HCT116 (cell line): ENCODE results near the gene FSD1L.
"Not testable (repeated sequence)": the region's sequence is repeated elsewhere in the genome, so short reads cannot be mapped to it uniquely, and the experiment has no call there.

Source experiments
- POLR2A ChIP-seq: IDR thresholded peaks from 2 replicates; pipeline ENCODE4 v1.7.0; 2011; ENCODE audit warnings: borderline replicate concordance; ENCODE audit not compliant: insufficient read depth, insufficient read length; ENCODE audit errors: extremely low read depth
- TF ChIP-seq, protein P1 (sequence below), 3 experiments: fragments of 200-600 bp in 1 of 3; sonication (generic) in 1 of 3; IDR thresholded peaks in 2 of 3; conservative IDR thresholded peaks in 1 of 3; 2 replicates each; pipeline ENCODE4 v1.5.1; 2012 to 2017; ENCODE audit warnings: low read depth in 2 of 3, low read length in 2 of 3, antibody characterized with exemption in 1 of 3, borderline replicate concordance in 1 of 3, control low read depth in 1 of 3, mild to moderate bottlenecking in 1 of 3, mixed read lengths in 1 of 3, mixed run types in 1 of 3, moderate library complexity in 1 of 3; ENCODE audit not compliant: insufficient read depth in 1 of 3

GRCh38 chr9:105581550-105581949 lies 133.7 kb downstream of the FSD1L start:
- TF ChIP-seq, protein P1, sequence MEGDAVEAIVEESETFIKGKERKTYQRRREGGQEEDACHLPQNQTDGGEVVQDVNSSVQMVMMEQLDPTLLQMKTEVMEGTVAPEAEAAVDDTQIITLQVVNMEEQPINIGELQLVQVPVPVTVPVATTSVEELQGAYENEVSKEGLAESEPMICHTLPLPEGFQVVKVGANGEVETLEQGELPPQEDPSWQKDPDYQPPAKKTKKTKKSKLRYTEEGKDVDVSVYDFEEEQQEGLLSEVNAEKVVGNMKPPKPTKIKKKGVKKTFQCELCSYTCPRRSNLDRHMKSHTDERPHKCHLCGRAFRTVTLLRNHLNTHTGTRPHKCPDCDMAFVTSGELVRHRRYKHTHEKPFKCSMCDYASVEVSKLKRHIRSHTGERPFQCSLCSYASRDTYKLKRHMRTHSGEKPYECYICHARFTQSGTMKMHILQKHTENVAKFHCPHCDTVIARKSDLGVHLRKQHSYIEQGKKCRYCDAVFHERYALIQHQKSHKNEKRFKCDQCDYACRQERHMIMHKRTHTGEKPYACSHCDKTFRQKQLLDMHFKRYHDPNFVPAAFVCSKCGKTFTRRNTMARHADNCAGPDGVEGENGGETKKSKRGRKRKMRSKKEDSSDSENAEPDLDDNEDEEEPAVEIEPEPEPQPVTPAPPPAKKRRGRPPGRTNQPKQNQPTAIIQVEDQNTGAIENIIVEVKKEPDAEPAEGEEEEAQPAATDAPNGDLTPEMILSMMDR (IDR thresholded peaks at IDR 0.05 in 2 of 3, conservative IDR thresholded peaks at IDR 0.05 in 1 of 3; ENCODE audit: borderline replicate concordance in 1 of 3, insufficient read depth in 1 of 3, low read depth in 2 of 3, low read length in 2 of 3), result not testable (repeated sequence)
- TF ChIP-seq POLR2A, result not testable (repeated sequence)
